RCC 7860 (cell line): ENCODE measurements around the gene SEMA7A.
"Not testable (repeated sequence)": the region's sequence is repeated elsewhere in the genome, so short reads cannot be mapped to it uniquely, and the experiment has no call there.

Experiments
- DNase-seq: peaks from one replicate; pipeline ENCODE4 v3.0.0-alpha.2; 2015; ENCODE audit warnings: low spot score
- FAIRE-seq: peaks from 2 replicates; lab custom pipeline; 2012; peaks lifted over from hg19 to GRCh38; lab: Jason Lieb, UNC

Gene SEMA7A

GRCh38 chr15:74433592-74434262 lies at the start of gene SEMA7A:
SEMA7A (minus strand) TSS chr15:74433958; CDS start chr15:74433918, 40 bp downstream.
- DNase-seq = peak; percentile 74
- FAIRE-seq = no peak

DNA sequence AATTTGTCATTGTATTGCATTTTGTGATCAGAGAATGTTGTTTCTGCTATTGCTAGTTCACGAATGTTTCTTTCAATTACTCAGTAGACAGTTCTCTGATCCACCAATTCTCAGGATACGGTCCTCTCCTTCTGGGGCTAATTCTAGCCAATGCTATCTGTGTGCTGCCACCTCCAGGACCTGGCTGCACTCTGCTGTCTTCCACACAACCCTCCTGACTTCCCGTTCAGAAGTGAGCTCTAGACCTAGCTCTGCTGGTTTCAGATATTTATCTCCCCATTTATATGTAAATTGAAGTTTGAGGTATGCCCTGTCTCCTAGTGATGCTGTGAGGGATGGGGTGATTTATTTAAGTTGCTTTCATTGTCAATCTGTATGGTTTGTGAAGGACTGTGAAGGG lies 48.9 kb upstream of the SEMA7A start:
- no peak for DNase-seq
- FAIRE-seq = no peak

GRCh38 chr15:74480364-74480763 lies 46.6 kb upstream of the SEMA7A start:
- DNase-seq, FAIRE-seq: not testable (repeated sequence)

DNA sequence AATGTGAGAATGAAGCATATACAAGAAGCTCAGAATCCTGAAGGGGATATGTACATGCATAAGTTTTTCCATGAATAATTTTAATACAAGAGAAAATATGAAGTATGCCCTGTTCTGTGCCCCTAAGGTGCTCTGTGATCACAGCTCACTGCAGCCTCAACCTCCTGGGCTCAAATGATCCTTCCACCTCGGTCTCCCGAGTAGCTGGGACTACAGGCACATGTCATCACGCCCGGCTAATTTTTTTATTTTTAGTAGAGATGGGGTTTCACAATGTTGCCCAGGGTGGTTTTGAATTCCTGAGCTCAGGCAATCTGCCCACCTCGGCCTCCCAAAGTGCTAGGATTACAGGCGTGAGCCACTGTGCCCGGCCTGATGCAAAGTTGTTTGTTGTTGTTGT lies 37.9 kb upstream of the SEMA7A start:
- FAIRE-seq, DNase-seq: not testable (repeated sequence)

- DNase-seq (no peak), FAIRE-seq (no peak)
These were observed 37.1 kb upstream of the SEMA7A start for GRCh38 chr15:74470631-74471395.

DNA sequence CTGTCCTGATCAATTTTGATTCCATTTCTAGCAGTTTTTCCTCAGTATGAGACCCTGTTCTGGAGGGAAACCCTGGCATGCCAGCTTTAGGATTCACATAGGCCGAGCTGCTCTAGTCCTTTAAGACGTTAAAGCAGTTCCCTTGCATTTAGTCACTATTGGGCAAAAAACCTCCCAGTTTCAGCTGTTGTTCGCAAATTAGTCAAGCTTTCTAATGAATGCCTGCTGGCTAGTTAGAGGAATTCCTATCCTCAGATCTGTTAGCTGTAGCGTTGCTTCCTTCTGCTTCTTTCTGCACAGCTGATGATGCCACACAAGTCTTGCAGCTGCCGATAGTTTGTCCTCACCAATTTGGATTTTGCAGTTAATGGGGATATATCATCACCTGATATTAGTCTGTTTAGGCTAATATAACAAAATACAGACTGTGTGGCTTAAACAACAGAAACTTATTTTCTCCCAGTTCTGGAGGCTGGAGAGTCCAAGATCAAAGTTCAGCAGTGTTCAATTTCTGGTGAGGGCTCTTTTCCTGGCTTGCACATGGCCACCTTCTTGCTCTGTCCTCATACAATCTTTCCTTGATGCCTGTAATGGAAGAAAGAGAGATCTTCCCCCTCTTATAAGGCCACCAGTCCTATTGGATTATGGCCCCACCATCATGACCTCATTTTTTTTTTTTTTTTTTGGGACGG lies 34.7 kb upstream of the SEMA7A start:
- DNase-seq (no peak), FAIRE-seq (no peak)

DNA sequence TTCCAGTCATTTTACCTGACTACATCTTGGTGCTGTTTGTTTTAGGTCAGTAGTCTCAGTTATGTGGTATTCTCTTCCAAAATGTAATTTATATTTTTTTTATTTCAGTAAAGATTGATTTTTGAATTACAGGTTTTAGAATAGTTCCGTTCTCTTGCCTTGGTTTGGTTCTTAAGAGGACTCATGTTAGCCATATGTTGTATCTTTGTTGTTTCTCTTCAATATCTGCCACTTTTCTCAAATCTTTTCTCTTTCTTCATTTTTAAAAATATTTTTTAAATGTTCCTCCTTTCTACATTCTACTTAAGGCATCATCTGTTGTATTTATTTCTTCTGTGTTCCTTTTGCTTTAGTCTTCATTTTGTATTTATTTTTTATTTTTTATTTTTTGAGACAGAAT lies 32.8 kb upstream of the SEMA7A start:
- no peak for DNase-seq
- no peak for FAIRE-seq

DNA sequence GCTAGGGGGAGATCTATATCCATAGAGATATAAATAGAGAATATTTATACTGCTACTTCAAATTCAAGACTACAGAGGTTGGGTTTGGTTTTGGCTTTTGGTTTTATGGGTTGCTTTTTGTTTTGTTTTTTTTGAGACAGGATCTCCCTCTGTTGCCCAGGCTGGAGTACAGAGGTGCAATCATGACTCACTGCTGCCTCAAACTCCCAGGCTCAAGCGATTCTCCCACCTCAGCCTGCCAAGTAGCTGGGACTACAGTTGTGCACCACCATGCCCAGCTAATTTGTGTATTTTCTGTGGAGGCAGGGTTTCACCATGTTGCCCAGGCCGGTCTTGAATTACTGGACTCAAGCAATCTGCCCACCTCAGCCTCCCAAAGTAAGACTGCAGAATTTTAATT lies 31.1 kb upstream of the SEMA7A start:
- FAIRE-seq (no peak), DNase-seq (no peak)

DNA sequence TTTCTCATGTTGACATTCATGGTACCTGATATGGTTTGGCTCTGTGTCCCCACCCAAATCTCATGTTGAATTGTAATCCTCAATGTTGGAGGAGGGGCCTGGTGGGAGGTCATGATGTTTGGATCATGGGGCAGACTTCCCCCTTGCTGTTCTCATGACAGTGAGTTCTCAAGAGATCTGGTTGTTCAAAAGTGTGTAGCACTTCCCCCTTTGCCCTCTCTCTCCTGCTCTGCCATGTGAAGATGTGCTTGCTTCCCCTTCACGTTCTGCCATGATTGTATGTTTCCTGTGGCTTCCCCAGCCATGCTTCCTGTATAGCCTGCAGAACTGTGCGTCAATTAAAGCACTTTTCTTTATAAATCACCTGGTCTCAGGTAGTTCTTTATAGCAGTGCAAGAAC lies 30.5 kb upstream of the SEMA7A start:
- no peak for DNase-seq
- FAIRE-seq = no peak

GRCh38 chr15:74463634-74464033 lies 29.9 kb upstream of the SEMA7A start:
- FAIRE-seq (no peak), DNase-seq (no peak)

DNA sequence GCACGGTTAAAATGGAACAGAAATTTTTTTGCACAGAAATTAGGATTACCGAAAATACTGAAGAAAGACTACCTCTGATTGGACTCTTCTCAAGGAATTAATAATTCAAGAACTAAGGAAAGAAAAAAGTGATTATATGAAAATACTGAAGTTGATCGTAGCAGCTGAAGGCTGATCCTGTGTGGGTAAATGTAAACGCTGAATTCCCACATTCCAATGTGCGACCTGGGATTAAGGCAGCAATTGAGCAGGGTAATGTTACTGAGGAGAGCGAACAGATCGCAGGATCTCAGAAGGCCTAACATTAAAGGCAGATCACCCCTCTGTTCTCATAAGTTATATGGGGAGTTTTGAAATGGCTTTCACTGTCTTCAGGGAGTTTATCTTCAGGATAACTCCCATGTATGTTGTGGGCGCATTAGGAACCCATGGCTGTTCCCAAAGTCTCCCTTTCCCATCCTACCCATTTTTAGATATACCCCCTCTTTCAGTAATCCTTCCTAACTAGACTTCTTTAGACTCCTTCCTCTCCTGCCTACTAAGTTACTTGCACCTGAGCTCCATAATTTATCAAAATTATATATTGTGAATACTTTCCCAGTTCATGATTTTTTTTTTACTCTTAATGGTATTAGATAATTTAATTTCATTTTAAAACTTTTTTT lies 28.2 kb upstream of the SEMA7A start:
- FAIRE-seq = no peak
- DNase-seq = peak; percentile 15

DNA sequence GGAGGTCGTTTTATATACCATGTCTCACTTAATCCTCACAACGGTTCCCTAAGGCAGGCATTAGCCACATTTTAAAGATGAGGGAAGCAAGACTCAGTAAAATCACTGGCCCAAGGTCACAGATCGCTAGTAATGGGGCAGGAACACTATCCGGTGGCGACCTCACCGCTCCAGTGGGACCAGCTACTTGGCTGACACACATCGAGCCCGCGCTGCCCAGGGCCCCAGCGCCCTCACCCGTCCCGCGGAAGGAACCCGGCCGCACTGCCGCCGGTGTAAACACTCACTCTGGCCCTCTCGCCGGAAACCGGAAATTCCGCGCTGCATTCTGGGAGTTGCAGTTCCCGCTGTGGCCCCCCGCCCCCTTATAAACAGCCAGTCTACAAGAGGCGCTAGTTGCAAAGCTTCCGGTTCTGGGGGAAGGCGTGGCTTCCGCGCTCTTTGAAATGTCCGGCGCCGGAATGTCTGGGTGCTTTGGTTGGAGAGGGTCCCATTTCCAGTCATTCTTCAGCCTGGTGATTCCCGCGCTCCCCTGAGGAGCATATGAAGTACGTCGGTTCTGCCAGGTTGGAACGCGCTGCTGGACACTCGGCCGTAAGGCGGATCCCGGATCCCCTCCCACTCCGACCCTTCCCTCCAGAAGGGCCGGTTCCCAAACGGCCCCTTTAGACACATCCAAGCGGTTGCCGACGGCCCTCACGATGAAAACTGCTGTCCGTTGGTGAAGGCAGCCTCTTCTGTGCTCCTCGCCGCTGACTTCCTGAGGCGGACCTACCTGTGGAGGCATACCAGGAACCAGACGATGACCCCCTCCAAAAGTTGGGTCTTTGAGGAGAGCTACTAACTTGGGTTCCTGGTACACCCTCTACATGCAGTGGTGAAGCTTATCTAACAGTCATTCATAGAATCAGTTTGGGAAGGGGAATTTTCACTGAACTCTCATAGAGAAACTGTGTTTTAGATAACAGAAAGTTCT lies 27.4 kb upstream of the SEMA7A start, which contains the start of gene UBL7:
UBL7 (minus strand) TSS at position 290 of the 976 bp plus-strand sequence. CDS start 2,293 bp downstream, outside the sequence.
- DNase-seq = peak; percentile 93
- FAIRE-seq = peak; percentile 84

- DNase-seq (no peak), FAIRE-seq (no peak)
These were observed 26.5 kb upstream of the SEMA7A start for GRCh38 chr15:74460298-74460697.

- not testable (repeated sequence) for FAIRE-seq, DNase-seq
These were observed 26.0 kb upstream of the SEMA7A start for GRCh38 chr15:74459798-74460197.

DNA sequence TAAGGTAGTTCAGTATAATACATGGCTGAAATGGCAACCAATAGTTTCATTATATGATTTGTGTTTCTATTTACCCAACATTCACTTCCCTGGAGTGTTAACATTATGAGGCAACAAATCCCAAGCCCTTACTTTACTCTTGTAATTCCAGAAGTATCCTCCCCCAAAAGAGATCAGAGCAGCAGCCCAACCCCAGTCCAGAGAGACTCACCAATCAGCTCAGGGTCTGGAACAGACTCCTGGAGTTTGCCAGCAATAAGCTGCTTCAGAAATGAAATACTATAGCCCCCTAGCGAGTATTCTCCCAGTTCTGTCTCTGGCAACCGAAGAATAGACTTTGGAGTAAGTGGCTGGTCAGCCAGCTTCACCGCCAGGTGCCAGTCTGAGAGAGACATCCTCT lies 24.7 kb upstream of the SEMA7A start:
- FAIRE-seq (no peak), DNase-seq (no peak)

GRCh38 chr15:74457036-74457435 lies 23.3 kb upstream of the SEMA7A start:
- not testable (repeated sequence) for DNase-seq, FAIRE-seq

GRCh38 chr15:74454764-74455500 lies 21.2 kb upstream of the SEMA7A start:
- FAIRE-seq = no peak

DNA sequence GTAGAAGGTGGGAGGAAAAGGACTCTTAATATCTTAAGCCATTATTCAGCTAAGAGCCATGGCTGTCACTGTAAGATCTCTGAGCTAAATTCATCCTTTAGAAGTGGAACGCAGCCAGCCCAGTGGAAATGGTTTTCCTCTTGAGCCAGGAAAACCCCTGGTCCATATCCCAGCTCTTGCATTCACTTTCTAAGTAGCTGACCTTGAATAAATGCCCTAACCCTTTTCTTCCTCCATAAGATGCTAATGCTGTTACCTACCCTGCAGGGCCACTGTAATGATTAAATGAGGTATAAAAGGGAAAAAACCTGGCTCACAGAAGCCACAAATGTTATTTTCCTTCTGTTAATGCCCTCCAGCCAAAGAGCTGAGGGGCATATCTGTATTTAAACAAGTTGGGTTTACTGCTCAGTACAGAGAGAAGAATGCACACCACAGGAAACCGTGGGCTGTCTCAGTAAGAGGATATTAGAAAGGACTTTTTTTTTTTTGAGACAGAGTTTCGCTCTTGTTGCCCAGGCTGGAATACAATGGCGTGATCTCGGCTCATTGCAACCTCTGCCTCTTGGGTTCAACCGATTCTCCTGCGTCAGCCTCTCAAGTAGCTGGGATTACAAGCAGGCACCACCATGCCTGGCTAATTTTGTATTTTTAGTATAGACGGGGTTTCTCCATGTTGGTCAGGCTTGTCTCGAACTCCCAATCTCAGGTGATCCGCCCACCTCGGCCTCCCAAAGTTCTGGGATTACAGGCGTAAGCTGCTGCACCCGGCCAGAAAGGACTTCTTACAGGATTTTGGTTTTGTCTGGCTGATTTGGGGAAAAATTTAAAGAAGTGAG lies 20.4 kb upstream of the SEMA7A start:
- no peak for FAIRE-seq
- DNase-seq = no peak

More at GRCh38 chr15:74454764-74455500, 21.2 kb upstream of the SEMA7A start:
- DNase-seq = no peak
